Stomach (tissue), 4 donors: ENCODE results near the gene SGCE.

Experiments used
- EP300 ChIP-seq: sonication (generic); formaldehyde crosslinking; IDR thresholded peaks from one replicate; pipeline ENCODE4 v1.6.1; 2017; ENCODE audit warnings: antibody characterized with exemption
- POLR2A ChIP-seq, 4 donors: fragments of 450-650 bp; IDR thresholded peaks; one replicate each; pipeline ENCODE4 v1.6.1; 2016; ENCODE audit warnings: antibody characterized with exemption in 4 of 4, control low read depth in 2 of 4, mild to moderate bottlenecking in 1 of 4, moderate library complexity in 1 of 4
- POLR2AphosphoS5 ChIP-seq, 3 donors: sonication (generic); formaldehyde crosslinking; IDR thresholded peaks; one replicate each; pipeline ENCODE4 v1.6.1; 2016; ENCODE audit warnings: antibody characterized with exemption in 3 of 3
- TF ChIP-seq, protein P1 (sequence below), 7 experiments: fragments of 450-650 bp in 4 of 7; fragments of 200-600 bp in 3 of 7; sonication (generic) in 3 of 7; IDR thresholded peaks; one replicate each; pipeline ENCODE4 v1.5.1; 2016 to 2019; ENCODE audit warnings: antibody characterized with exemption in 7 of 7, control low read depth in 2 of 7, mild to moderate bottlenecking in 1 of 7

DNA sequence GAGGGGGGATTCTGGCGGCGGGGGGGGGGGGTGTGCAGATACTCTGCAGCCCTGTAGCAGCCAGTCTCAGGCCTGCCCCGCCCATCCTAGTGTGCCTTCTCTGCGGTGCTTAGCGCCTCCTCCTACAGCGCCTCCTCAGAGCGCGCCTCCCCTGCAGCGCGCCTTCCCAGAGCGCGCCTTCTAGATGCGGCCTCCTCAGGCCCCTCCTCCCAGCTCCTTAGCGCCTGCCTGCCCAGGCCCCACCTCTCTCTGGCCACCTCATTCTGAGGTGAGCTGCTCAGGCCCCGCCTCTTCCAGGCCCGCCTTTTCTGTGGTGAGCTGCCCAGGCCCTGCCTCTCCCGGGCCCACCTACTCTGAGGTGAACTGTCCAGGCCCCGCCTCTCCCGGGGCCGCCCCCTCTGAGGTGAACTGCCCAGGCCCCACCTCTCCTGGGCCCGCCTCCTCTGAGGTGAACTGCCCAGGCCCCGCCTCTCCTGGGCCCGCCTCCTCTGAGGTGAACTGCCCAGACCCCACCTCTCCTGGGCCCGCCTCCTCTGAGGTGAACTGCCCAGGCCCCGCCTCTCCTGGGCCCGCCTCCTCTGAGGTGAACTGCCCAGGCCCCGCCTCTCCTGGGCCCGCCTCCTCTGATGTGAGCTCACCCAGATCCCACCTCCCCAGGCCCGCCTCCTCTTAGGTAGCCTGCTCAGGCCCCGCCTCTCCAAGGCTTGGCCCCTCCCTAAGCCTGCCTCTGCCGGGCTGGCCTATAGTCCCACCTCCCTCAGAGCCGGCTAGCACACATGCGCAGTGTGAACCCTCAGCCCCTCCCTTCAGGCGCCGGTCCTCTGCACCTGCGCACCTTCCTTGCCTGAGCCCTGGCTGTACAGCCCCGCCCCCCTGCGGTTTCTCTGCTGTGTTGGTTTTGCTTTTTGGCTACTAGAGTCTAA lies 2.1 kb upstream of the SGCE start:
- TF ChIP-seq, protein P1, sequence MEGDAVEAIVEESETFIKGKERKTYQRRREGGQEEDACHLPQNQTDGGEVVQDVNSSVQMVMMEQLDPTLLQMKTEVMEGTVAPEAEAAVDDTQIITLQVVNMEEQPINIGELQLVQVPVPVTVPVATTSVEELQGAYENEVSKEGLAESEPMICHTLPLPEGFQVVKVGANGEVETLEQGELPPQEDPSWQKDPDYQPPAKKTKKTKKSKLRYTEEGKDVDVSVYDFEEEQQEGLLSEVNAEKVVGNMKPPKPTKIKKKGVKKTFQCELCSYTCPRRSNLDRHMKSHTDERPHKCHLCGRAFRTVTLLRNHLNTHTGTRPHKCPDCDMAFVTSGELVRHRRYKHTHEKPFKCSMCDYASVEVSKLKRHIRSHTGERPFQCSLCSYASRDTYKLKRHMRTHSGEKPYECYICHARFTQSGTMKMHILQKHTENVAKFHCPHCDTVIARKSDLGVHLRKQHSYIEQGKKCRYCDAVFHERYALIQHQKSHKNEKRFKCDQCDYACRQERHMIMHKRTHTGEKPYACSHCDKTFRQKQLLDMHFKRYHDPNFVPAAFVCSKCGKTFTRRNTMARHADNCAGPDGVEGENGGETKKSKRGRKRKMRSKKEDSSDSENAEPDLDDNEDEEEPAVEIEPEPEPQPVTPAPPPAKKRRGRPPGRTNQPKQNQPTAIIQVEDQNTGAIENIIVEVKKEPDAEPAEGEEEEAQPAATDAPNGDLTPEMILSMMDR (IDR thresholded peaks at IDR 0.05) = no peak
- TF ChIP-seq POLR2AphosphoS5 (IDR thresholded peaks at IDR 0.05) (peak in 2 of 3 donors; percentile 25 to 62), POLR2A (IDR thresholded peaks at IDR 0.05) (no peak), EP300 (no peak)
